Nephron (organoid): ENCODE measurements around the gene RTN4RL1.

Experiments
- H3K27ac Mint-ChIP-seq, 3 experiments: 2 replicates each; pipeline ENCODE4 v1.8.0; 2020; ENCODE audit warnings: mixed read lengths in 3 of 3, mild to moderate bottlenecking in 2 of 3, moderate library complexity in 1 of 3
- H3K27me3 Mint-ChIP-seq: 2 replicates; pipeline ENCODE4 v1.8.0; 2021; ENCODE audit warnings: low read depth, mild to moderate bottlenecking, moderate library complexity, mixed read lengths
- H3K36me3 Mint-ChIP-seq: 2 replicates; pipeline ENCODE4 v1.8.0; 2020; ENCODE audit warnings: low read depth, mixed read lengths
- H3K4me1 Mint-ChIP-seq: 2 replicates; pipeline ENCODE4 v1.8.0; 2020; ENCODE audit warnings: mixed read lengths
- H3K4me3 Mint-ChIP-seq, 3 experiments: 2 replicates each; pipeline ENCODE4 v1.8.0; 2020; ENCODE audit warnings: mild to moderate bottlenecking in 3 of 3, mixed read lengths in 3 of 3, moderate library complexity in 2 of 3
- H3K9me3 Mint-ChIP-seq: 2 replicates; pipeline ENCODE4 v1.8.0; 2020; ENCODE audit warnings: mixed read lengths
- TF ChIP-seq, protein P1 (sequence below), 3 experiments: fragments of 200-600 bp; sonication (generic); IDR thresholded peaks; one replicate each; pipeline ENCODE4 v1.5.0; 2021; ENCODE audit warnings: antibody characterized with exemption in 3 of 3; ENCODE audit not compliant: unreplicated experiment in 3 of 3

The RTN4RL1 gene

DNA sequence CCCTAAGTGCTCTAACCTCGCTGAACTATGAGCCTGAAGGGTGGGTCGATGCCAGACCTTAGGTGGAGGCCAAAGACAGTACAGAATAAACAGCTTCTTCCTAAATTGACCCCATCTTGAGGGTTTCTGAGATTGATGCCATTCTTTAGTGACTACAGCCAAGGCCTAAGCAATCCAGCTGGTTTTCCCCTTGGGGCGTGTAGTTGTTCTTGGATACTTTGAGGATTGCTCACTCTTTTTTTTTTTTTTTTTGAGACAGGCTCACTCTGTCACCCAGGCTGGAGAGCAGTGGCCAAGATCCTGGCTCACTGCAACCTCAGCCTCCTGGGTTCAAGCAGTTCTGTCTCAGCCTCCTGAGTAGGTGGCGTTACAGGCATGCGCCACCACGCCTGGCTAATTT lies 18.7 kb upstream of the RTN4RL1 start:
- Mint-ChIP-seq H3K27me3 (peaks cover 15% of the 10 kb centered on the region), H3K9me3 (no peaks in the 10 kb centered on the region), H3K27ac (no peak overlapping the region), H3K4me3 (peak overlapping the region; percentile 91 to 100 (median 92)), H3K4me1 (peaks cover 9% of the 10 kb centered on the region), H3K36me3 (peaks cover 16% of the 10 kb centered on the region)
- TF ChIP-seq, protein P1, sequence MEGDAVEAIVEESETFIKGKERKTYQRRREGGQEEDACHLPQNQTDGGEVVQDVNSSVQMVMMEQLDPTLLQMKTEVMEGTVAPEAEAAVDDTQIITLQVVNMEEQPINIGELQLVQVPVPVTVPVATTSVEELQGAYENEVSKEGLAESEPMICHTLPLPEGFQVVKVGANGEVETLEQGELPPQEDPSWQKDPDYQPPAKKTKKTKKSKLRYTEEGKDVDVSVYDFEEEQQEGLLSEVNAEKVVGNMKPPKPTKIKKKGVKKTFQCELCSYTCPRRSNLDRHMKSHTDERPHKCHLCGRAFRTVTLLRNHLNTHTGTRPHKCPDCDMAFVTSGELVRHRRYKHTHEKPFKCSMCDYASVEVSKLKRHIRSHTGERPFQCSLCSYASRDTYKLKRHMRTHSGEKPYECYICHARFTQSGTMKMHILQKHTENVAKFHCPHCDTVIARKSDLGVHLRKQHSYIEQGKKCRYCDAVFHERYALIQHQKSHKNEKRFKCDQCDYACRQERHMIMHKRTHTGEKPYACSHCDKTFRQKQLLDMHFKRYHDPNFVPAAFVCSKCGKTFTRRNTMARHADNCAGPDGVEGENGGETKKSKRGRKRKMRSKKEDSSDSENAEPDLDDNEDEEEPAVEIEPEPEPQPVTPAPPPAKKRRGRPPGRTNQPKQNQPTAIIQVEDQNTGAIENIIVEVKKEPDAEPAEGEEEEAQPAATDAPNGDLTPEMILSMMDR (IDR thresholded peaks at IDR 0.05; ENCODE audit: unreplicated experiment in 3 of 3), result no peak

DNA sequence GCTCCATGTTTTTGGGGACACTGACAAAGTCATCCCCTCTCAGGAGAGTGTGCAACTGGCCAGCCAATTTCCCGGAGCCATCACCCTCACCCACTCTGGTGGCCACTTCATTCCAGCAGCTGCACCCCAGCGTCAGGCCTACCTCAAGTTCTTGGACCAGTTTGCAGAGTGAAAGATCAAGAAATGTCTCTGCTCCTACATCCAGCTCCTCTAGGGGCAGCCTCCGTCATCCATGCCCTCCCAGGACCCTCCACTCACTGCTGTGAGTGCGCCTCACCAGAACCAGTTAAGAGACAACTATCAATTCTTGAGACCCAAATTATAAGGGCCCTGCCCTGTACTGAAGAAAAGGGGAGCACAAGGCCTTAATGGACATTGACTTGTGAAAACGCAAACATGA lies 17.8 kb upstream of the RTN4RL1 start:
- Mint-ChIP-seq H3K9me3 (no peaks in the 10 kb centered on the region), H3K27ac (peak overlapping the region; percentile 73 to 94 (median 93)), H3K4me1 (peaks cover 9% of the 10 kb centered on the region), H3K36me3 (peaks cover 22% of the 10 kb centered on the region), H3K4me3 (peak overlapping the region; percentile 91 to 100 (median 92)), H3K27me3 (peaks cover 8% of the 10 kb centered on the region)
- TF ChIP-seq, protein P1 (IDR thresholded peaks at IDR 0.05; ENCODE audit: unreplicated experiment in 3 of 3), result peak in 1 of 3 experiments; percentile 2

DNA sequence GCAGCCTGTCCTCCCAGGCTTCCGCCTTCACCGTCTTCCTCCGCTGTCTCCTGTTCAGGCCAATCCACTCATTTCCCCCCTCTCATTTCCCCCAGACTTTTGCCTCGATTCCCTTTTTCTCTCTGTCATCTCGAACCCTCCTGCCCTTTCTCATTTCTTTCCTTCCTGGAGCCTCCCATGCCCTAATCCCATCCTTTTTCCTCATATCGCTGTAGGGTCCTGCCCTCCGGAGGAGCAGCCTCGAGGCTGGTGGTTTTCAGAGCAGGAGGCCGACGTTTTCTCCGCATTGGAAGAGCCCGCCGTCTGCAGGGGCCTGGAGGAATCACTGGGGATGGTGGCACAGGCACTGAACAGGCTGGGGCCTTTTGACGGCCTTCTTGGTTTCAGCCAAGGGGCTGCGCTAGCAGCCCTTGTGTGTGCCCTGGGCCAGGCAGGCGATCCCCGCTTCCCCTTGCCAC lies 17.3 kb upstream of the RTN4RL1 start:
- TF ChIP-seq, protein P1 (IDR thresholded peaks at IDR 0.05; ENCODE audit: unreplicated experiment in 3 of 3), result peak in 1 of 3 experiments; percentile 17
- peaks cover 26% of the 10 kb centered on the region for H3K36me3 Mint-ChIP-seq
- H3K4me3 Mint-ChIP-seq, result peak overlapping the region; percentile 91 to 100 (median 92)
- H3K27me3 Mint-ChIP-seq, result peaks cover 4% of the 10 kb centered on the region
- peak overlapping the region; percentile 73 to 94 (median 93) for H3K27ac Mint-ChIP-seq
- H3K4me1 Mint-ChIP-seq, result peaks cover 9% of the 10 kb centered on the region
- no peaks in the 10 kb centered on the region for H3K9me3 Mint-ChIP-seq

DNA sequence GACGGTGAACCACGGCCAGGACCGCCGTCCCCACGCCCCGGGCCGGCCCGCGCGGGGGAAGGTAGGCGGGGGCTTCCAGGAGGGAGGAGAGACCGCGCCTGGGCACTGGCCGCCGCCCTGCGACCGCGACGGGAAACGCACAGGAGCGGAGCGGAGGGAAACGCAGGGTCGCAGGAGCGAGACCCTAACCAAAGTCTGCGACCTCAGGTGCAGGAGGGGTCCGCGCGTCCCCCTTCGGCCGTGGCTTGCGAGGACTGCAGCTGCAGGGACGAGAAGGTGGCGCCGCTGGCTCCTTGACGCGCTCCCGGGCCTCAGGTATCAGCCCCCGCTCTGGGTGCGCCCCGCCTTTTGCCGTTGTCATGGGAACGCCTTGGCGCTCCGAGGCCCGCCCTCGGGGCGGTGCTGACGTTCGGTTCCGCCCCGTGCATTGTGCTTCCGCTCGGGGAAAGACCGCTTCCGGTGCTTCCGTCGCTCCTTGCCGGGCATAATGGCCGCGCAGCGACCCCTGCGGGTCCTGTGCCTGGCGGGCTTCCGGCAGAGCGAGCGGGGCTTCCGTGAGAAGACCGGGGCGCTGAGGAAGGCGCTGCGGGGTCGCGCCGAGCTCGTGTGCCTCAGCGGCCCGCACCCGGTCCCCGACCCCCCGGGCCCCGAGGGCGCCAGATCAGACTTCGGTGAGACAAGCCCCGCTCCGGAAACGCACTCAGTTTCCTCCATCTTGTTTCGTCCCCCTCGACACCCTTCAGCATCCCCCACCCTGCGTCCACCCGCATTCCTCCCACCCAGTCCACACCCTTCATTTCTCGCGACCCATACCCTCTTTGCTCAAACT lies 16.6 kb upstream of the RTN4RL1 start, which contains the start of gene OVCA2:
OVCA2 (plus strand) TSS at position 462 of the 829 bp plus-strand sequence; CDS start at position 488, 26 bp downstream.
- Mint-ChIP-seq H3K27ac (peak within 1 kb of the TSS; percentile 73 to 94 (median 93)), H3K27me3 (peaks cover 4% of the 10 kb centered on the region), H3K36me3 (peaks cover 29% of the 10 kb centered on the region), H3K4me1 (peaks cover 9% of the 10 kb centered on the region), H3K4me3 (peak within 1 kb of the TSS; percentile 91 to 100 (median 92)), H3K9me3 (no peaks in the 10 kb centered on the region)
- TF ChIP-seq, protein P1 (IDR thresholded peaks at IDR 0.05; ENCODE audit: unreplicated experiment in 3 of 3), result peak; percentile 43 to 65 (median 45)

DNA sequence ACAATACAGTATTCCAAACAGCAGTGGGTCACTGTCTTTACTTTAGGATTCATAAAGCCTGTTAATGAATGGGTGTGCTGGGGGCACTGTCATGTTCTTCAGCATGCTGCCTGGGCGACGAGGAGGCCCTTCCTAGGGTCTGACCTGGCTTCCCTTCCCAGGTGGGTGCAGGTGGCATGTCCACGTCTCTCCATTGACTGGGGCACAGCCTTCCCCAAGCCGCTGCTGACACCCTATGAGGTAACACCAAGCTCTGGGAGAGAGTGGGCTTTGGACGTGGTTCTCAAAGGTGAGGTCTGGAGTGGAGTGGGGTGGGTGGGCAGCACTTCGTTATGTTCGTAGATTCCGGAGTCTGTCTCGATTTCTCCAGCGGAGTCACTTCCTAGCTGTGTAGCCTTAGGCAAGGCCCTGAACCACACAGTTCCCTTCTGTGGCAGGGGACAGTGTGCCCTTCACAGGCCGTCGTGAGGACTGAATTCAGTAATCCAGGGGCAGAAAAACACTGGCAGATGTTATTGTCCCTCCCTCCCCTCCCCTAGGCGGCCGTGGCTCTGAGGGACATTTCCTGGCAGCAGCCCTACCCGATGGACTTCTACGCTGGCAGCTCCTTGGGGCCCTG lies 15.9 kb upstream of the RTN4RL1 start:
- Mint-ChIP-seq H3K27me3 (peaks cover under 1% of the 10 kb centered on the region), H3K27ac (peak overlapping the region; percentile 33 to 93 (median 63)), H3K4me3 (peak overlapping the region; percentile 86 to 100 (median 92)), H3K36me3 (peaks cover 34% of the 10 kb centered on the region), H3K9me3 (no peaks in the 10 kb centered on the region), H3K4me1 (peaks cover 9% of the 10 kb centered on the region)
- TF ChIP-seq, protein P1 (IDR thresholded peaks at IDR 0.05; ENCODE audit: unreplicated experiment in 3 of 3), result no peak
